Peyer's patch (tissue), 4 donors: ENCODE measurements around the gene SLC11A1. TPM values are rescaled to one million over a fixed set of nuclear protein-coding genes. Genes with fewer than 3 reads are reported as not detected.
A peak's percentile ranks its signal among the peaks of the same experiment; 100 is the strongest.

Source experiments
- DNase-seq, 3 donors: peaks; one replicate each; pipeline ENCODE4 v3.0.0-alpha.2; 2017 to 2019
- H3K27ac ChIP-seq, 4 donors: fragments of 200-600 bp; sonication (generic); one replicate each; pipeline ENCODE4 v1.5.1; 2016 to 2019
- H3K27me3 ChIP-seq, 2 donors: fragments of 200-600 bp; sonication (generic); one replicate each; pipeline ENCODE4 v1.5.1; 2019
- H3K36me3 ChIP-seq, 3 donors: fragments of 200-600 bp; sonication (generic); one replicate each; pipeline ENCODE4 v1.5.1; 2016 to 2019
- H3K4me1 ChIP-seq, 4 donors: fragments of 200-600 bp; sonication (generic); one replicate each; pipeline ENCODE4 v1.5.1; 2016 to 2019
- H3K4me3 ChIP-seq, 4 donors: fragments of 200-600 bp; sonication (generic); 1 replicate in 3 of 4; 2 replicates in 1 of 4; pipeline ENCODE4 v1.5.1; 2016 to 2019; ENCODE audit warnings: mild to moderate bottlenecking in 1 of 4
- H3K9me3 ChIP-seq, 4 donors: fragments of 200-600 bp; sonication (generic); one replicate each; pipeline ENCODE4 v1.5.1; 2016 to 2019; ENCODE audit warnings: mild to moderate bottlenecking in 1 of 4
- POLR2A ChIP-seq, 2 donors: fragments of 450-650 bp; IDR thresholded peaks; one replicate each; pipeline ENCODE4 v1.5.1; 2017; ENCODE audit warnings: antibody characterized with exemption in 2 of 2, mild to moderate bottlenecking in 2 of 2, moderate library complexity in 2 of 2
- total RNA-seq, 4 donors: library from RNA; depleted of rRNA; stranded (reverse); fragments of >200 nt; gene quantifications; one replicate each; pipeline ENCODE4 v1.1.0, GENCODE V29; 2016
- TF ChIP-seq, protein P1 (sequence below), 6 experiments: fragments of 450-650 bp in 4 of 6; fragments of 200-600 bp in 2 of 6; sonication (generic) in 1 of 6; IDR thresholded peaks; one replicate each; pipeline ENCODE4 v1.5.1; 2017 to 2019; ENCODE audit warnings: antibody characterized with exemption in 6 of 6, mild to moderate bottlenecking in 3 of 6, moderate library complexity in 1 of 6

The SLC11A1 gene
- total RNA-seq, 4 donors from 2014 or later: 2.8 to 21.5 (median 8.6) TPM

DNA sequence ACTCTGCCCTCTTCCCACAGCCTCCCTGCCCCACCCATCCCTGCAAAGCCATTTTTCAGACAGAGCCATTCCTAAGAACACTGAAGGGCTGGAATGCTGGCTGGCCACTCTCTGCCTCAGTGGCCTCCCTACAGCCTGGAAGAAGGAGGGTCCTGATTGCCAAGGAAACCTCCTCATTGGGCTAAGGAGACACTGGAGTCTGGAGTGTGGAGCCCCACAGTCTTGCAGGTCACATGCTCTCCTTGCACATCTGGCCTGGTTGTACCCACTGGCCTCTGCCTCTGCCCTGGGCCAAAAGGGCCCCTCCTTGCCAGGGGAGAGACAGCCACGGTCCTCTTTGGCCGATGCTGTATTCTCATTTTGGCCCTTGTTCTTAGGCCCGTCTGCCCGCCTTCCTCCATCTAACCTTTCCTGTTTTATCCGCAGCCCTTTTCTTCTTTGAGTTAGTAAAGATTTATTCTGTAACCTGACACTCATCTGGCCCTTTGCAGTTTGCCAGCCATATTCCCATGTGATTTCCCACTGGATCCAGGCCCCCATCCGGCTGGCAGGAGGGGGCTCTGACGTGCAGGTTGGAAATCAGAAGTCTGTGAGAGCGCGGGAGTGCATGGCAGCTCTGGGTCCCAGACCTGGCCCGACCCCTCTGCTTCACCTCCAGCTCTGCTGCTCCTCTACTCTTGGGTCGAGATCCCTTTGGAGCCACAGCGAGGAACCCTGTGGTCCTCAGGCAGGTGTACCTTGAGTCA lies 36.4 kb upstream of the SLC11A1 start:
- no peaks in the 10 kb centered on the region for H3K27me3 ChIP-seq
- H3K27ac ChIP-seq: no peak overlapping the region
- TF ChIP-seq POLR2A (IDR thresholded peaks at IDR 0.05): no peak
- TF ChIP-seq, protein P1, sequence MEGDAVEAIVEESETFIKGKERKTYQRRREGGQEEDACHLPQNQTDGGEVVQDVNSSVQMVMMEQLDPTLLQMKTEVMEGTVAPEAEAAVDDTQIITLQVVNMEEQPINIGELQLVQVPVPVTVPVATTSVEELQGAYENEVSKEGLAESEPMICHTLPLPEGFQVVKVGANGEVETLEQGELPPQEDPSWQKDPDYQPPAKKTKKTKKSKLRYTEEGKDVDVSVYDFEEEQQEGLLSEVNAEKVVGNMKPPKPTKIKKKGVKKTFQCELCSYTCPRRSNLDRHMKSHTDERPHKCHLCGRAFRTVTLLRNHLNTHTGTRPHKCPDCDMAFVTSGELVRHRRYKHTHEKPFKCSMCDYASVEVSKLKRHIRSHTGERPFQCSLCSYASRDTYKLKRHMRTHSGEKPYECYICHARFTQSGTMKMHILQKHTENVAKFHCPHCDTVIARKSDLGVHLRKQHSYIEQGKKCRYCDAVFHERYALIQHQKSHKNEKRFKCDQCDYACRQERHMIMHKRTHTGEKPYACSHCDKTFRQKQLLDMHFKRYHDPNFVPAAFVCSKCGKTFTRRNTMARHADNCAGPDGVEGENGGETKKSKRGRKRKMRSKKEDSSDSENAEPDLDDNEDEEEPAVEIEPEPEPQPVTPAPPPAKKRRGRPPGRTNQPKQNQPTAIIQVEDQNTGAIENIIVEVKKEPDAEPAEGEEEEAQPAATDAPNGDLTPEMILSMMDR (IDR thresholded peaks at IDR 0.05): no peak
- DNase-seq: no peak
- no peak overlapping the region for H3K4me3 ChIP-seq
- H3K4me1 ChIP-seq: no peaks in the 10 kb centered on the region
- no peaks in the 10 kb centered on the region for H3K9me3 ChIP-seq
- H3K36me3 ChIP-seq: peaks cover 0 to 9% (median 0%) of the 10 kb centered on the region in 3 donors

DNA sequence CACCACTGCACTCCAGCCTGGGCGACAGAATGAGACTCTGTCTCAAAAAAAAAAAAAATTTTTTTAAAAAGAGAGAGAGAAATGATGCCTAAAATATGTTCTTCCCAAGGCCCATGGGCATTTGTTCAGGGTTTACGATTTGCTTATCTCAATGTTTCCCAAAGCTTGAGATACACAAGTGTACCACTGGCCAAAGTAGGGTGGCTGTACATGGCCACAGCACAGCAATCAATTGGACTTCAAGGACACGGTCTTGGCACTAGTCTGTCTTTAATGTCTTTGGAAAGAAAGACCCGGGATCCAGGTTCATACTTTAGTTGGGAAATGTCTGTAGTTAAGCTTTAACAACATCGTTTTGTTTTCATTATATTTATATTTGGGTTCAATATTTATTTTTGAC lies 34.9 kb upstream of the SLC11A1 start:
- TF ChIP-seq POLR2A (IDR thresholded peaks at IDR 0.05): no peak
- TF ChIP-seq, protein P1 (IDR thresholded peaks at IDR 0.05): no peak
- no peak overlapping the region for H3K27ac ChIP-seq
- H3K36me3 ChIP-seq: peaks cover 0 to 9% (median 0%) of the 10 kb centered on the region in 3 donors
- peaks cover 0 to 6% (median 2%) of the 10 kb centered on the region in 4 donors for H3K9me3 ChIP-seq
- no peaks in the 10 kb centered on the region for H3K4me1 ChIP-seq
- H3K27me3 ChIP-seq: no peaks in the 10 kb centered on the region
- no peak for DNase-seq
- H3K4me3 ChIP-seq: no peak overlapping the region

DNA sequence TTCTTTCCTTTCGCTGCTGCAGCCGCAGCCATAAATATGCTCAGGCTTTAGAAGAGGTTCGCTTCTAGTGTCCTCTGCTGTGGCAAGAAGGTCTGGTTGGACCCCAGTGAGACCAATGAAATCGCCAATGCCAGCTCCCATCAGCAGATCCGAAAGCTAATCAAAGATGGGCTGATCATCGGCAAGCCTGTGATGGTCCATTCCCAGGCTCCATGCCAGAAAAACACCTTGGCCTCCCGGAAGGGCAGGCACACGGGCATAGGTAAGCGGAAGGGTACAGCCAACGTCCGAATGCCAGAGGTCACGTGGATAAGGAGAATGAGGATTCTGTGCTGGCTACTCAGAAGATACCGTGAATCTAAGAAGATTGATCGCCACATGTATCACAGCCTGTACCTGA lies 28.0 kb upstream of the SLC11A1 start:
- peaks cover 0 to 9% (median 0%) of the 10 kb centered on the region in 4 donors for H3K4me1 ChIP-seq
- no peaks in the 10 kb centered on the region for H3K36me3 ChIP-seq
- TF ChIP-seq, protein P1 (IDR thresholded peaks at IDR 0.05): no peak
- no peak for TF ChIP-seq POLR2A (IDR thresholded peaks at IDR 0.05)
- DNase-seq: no peak
- peaks cover 0 to 6% (median 2%) of the 10 kb centered on the region in 4 donors for H3K9me3 ChIP-seq
- no peaks in the 10 kb centered on the region for H3K27me3 ChIP-seq
- no peak overlapping the region for H3K27ac ChIP-seq
- no peak overlapping the region for H3K4me3 ChIP-seq

DNA sequence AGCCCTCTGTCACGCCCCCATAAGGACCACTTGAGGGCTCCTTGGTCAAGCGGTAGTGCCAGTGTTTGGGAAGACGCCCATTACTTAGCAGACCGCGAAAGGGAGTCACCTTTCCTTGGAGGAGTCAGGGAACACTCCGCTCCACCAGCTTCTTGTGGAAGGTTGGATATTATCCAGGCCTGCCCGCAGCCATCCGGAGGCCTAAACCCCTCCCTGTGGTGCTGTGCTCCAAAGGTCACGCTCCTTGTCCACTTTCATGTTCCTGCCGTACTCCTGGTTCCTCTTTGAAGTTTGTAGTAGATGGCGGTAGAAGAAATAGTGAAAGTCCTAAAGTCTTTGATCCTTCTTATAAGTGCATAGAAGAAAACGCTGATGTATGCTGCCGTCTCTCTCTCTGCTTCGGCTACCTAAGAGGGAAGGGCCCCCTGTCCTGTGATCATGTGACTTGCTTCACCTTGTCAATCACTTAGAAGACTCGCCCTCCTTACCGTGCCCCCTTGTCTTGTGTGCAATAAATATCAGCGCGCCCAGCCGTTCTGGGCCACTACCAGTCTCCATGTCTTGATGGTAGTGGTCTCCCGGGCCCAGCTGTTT lies 27.1 kb upstream of the SLC11A1 start:
- no peak overlapping the region for H3K27ac ChIP-seq
- H3K9me3 ChIP-seq: peaks cover 0 to 6% (median 2%) of the 10 kb centered on the region in 4 donors
- no peaks in the 10 kb centered on the region for H3K36me3 ChIP-seq
- no peaks in the 10 kb centered on the region for H3K27me3 ChIP-seq
- H3K4me3 ChIP-seq: no peak overlapping the region
- TF ChIP-seq POLR2A (IDR thresholded peaks at IDR 0.05): no peak
- H3K4me1 ChIP-seq: peaks cover 0 to 9% (median 0%) of the 10 kb centered on the region in 4 donors
- peak in 2 of 3 donors; percentile 66 to 76 for DNase-seq

DNA sequence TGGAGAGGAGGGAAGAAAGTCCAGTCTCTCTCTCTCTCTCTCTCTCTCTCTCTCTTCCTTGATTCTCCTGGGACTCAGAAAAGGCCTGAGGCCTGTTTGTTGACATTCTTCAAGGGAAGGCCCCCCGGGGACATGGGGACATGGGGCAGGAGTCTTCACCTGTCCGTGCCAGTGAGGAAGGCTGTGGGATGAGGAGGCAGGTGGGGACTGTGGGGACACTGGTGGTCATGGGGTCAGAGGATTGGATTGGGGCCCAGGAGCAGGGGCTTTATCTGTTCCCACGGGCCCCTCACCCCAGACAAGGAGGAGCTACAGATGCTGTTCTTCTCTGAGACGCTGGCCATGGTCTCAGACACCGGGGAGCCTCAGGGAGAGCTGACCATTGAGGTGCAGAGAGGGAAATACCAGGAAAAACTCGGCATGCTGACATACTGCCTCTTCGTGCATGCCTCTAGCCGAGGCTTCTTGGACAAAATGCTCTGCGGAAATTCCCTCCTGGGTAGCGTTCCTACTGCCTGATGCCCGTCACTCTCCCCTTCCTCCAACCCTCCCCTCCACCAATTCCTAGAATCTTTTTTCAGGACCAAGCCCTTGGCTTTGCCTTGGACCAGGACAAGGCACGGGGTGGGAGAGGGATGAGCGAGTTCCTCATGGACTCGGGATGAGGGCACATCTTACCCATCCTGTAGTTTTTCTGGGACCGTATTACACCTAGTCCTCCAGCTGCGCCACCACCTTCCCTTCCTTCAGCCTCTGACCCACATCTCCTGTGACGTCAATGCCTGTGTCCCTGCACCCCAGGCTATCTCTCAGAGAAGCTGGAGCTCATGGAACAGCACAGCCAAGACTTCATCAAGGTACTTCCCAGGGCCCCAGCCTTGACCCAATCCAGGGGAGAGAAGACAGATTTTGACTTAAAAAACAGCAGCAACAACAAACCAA lies 24.6 kb upstream of the SLC11A1 start:
- Histone ChIP-seq H3K9me3 (no peaks in the 10 kb centered on the region), H3K4me1 (peaks cover 0 to 9% (median 0%) of the 10 kb centered on the region in 4 donors), H3K27ac (no peak overlapping the region), H3K36me3 (no peaks in the 10 kb centered on the region), H3K4me3 (no peak overlapping the region), H3K27me3 (no peaks in the 10 kb centered on the region)
- no peak for DNase-seq
- TF ChIP-seq, protein P1 (IDR thresholded peaks at IDR 0.05): no peak
- no peak for TF ChIP-seq POLR2A (IDR thresholded peaks at IDR 0.05)
